ENCODE data around the gene ZSCAN25. TPM values are rescaled to one million over a fixed set of nuclear protein-coding genes. Genes with fewer than 3 reads are reported as not detected.

The ZSCAN25 gene
- total RNA-seq, 6 experiments from 2014 or later: 4.5 to 7.4 (median 6.0) TPM

- H3K27me3 ChIP-seq: no peaks in the 10 kb centered on the region
- TF ChIP-seq CTCF (IDR thresholded peaks at IDR 0.05): no peak
- TF ChIP-seq POLR2A (IDR thresholded peaks at IDR 0.05): no peak
- DNase-seq: no peak
- H3K4me3 ChIP-seq: no peak overlapping the region
- 75% methylated on average over 1 of the region's 1 CpG for WGBS (ENCODE audit: insufficient coverage, low coverage, low lambda C conversion rate, missing lambda C conversion rate)
- no peaks in the 10 kb centered on the region for H3K9me3 ChIP-seq
- intact Hi-C loops (cut with DNase I): no loop called here
- peaks cover 10 to 84% (median 39%) of the 10 kb centered on the region in 4 donors for H3K36me3 ChIP-seq
- peaks cover 0 to 13% (median 0%) of the 10 kb centered on the region in 4 donors for H3K4me1 ChIP-seq
- no peak for ATAC-seq
- no peak overlapping the region for H3K27ac ChIP-seq
Measured at GRCh38 chr7:99626661-99627060, 9.9 kb downstream of the ZSCAN25 start.

- 90% methylated on average over 11 of the region's 11 CpGs for WGBS (ENCODE audit: insufficient coverage, low coverage, low lambda C conversion rate, missing lambda C conversion rate)
- Histone ChIP-seq H3K4me1 (peaks cover 0 to 17% (median 0%) of the 10 kb centered on the region in 4 donors), H3K36me3 (peaks cover 8 to 76% (median 34%) of the 10 kb centered on the region in 4 donors), H3K9me3 (no peaks in the 10 kb centered on the region), H3K4me3 (no peak overlapping the region), H3K27ac (no peak overlapping the region), H3K27me3 (no peaks in the 10 kb centered on the region)
- DNase-seq (no peak), ATAC-seq (no peak)
- intact Hi-C loops (cut with DNase I): no loop called here
- TF ChIP-seq POLR2A (IDR thresholded peaks at IDR 0.05) (no peak), CTCF (IDR thresholded peaks at IDR 0.05) (no peak)
Measured at GRCh38 chr7:99627513-99627912, 10.8 kb downstream of the ZSCAN25 start.

- no peak for ATAC-seq
- WGBS (ENCODE audit: insufficient coverage, low coverage, low lambda C conversion rate, missing lambda C conversion rate): 78% methylated on average over 5 of the region's 14 CpGs
- peaks cover 0 to 17% (median 0%) of the 10 kb centered on the region in 4 donors for H3K4me1 ChIP-seq
- H3K9me3 ChIP-seq: no peaks in the 10 kb centered on the region
- DNase-seq: no peak
- no peak for TF ChIP-seq POLR2A (IDR thresholded peaks at IDR 0.05)
- TF ChIP-seq CTCF (IDR thresholded peaks at IDR 0.05): no peak
- intact Hi-C loops (cut with DNase I): no loop called here
- peaks cover 0 to 63% (median 25%) of the 10 kb centered on the region in 4 donors for H3K36me3 ChIP-seq
- no peaks in the 10 kb centered on the region for H3K27me3 ChIP-seq
- H3K27ac ChIP-seq: no peak overlapping the region
- H3K4me3 ChIP-seq: no peak overlapping the region
Measured at GRCh38 chr7:99628471-99629465, 12.0 kb downstream of the ZSCAN25 start.

GRCh38 chr7:99629643-99630042 lies 12.9 kb downstream of the ZSCAN25 start:
- Histone ChIP-seq H3K4me3 (no peak overlapping the region), H3K9me3 (no peaks in the 10 kb centered on the region), H3K36me3 (peaks cover 0 to 55% (median 24%) of the 10 kb centered on the region in 4 donors), H3K27me3 (no peaks in the 10 kb centered on the region), H3K4me1 (peaks cover 0 to 20% (median 0%) of the 10 kb centered on the region in 4 donors), H3K27ac (no peak overlapping the region)
- WGBS (ENCODE audit: insufficient coverage, low coverage, low lambda C conversion rate, missing lambda C conversion rate): 100% methylated on average over 3 of the region's 20 CpGs
- intact Hi-C loops (cut with DNase I): no loop called here
- DNase-seq: no peak
- ATAC-seq: no peak
- TF ChIP-seq POLR2A (IDR thresholded peaks at IDR 0.05) (no peak), CTCF (IDR thresholded peaks at IDR 0.05) (no peak)

All from right lobe of liver (tissue), 6 donors.